CD4-positive, alpha-beta T cell treated with Interleukin-15 for 1 hour (primary cell): ENCODE data around the gene TMPRSS7.

Experiments
- DNase-seq: peaks from one replicate; pipeline ENCODE4 v3.0.0-alpha.2; 2020

The TMPRSS7 gene

GRCh38 chr3:112104774-112105173, 70.2 kb downstream of the TMPRSS7 start:
- DNase-seq = no peak

DNA sequence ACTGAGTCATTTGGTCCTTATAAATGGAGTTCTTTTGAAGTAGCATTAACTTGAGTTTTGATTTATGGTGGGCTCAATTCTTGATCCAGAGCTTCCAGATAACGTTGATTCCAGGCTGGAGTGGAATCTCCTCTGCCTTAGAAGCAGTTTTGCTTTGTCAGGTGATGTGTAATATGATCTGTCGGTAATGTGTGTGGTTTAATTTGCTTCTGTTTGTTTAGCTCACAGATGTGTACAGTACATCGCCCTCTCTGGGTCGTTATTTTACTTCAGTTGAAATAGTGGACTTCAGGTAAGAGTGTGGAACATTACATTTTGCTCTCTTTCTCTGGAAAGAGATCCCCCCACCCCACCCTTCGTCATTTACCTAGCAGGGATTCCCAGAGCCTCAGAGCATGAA, 74.8 kb downstream of the TMPRSS7 start:
- no peak for DNase-seq

- DNase-seq = peak; percentile 76
These were observed 77.4 kb downstream of the TMPRSS7 start for GRCh38 chr3:112111785-112112402.

- no peak for DNase-seq
These were observed 80.1 kb downstream of the TMPRSS7 start for GRCh38 chr3:112114576-112115160.

DNA sequence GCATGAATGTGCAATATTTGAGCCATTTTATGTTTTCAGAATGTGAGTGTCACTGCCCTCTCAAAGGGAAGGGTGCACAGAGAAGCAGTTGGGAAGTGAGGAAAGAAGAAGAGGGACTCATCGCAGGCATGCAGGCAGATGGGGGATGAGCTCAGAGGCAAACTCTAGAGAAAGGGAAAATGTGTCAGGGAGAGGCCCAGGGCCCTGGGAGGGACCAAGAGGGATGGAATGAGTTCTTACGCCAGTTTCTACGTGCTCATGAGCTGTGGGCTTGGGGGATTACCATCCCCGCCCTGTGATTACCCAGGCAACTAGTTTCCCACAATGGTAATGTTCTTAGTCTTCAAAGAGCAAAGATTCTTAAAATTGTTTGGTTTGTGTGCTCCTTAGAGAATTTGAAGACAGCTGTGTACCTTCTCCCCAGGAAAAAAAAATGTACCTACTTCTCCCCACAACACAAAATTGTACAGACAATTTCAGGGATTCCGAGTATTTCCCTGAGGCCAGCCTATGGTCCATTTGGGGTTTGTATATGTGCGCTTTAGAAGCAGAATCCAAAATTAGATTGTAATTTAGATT, 80.7 kb downstream of the TMPRSS7 start:
- DNase-seq = no peak

DNA sequence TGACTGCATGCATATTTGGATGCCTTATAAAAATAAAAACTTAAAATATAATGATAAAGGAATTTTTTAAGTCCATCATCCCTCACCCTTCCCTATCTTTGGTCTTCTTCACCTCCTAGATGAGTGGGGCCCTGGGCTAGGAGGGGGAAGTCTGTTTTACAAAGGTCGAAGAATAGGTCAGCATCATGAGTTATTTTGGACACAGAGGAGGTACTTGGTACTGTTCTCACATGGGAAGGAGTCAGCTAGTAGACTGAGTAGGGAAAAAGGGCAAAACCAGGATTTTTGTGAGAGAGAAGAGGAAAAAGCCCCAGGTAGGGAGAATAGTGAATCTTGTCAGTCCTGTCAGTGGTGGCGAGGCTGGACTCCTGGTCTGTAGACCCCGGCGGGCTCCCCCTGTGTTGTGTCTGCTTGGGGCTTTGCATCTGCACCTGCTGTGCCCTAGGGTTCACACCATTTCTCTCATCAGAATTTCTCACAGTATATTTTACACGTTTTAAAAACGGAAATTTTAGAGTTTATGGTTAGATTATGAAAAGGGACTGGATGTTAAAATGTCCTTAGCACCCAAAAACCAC, 81.4 kb downstream of the TMPRSS7 start:
- DNase-seq = no peak

GRCh38 chr3:112116748-112117186, 82.2 kb downstream of the TMPRSS7 start:
- no peak for DNase-seq

GRCh38 chr3:112117415-112117814, 82.9 kb downstream of the TMPRSS7 start:
- DNase-seq = no peak

DNA sequence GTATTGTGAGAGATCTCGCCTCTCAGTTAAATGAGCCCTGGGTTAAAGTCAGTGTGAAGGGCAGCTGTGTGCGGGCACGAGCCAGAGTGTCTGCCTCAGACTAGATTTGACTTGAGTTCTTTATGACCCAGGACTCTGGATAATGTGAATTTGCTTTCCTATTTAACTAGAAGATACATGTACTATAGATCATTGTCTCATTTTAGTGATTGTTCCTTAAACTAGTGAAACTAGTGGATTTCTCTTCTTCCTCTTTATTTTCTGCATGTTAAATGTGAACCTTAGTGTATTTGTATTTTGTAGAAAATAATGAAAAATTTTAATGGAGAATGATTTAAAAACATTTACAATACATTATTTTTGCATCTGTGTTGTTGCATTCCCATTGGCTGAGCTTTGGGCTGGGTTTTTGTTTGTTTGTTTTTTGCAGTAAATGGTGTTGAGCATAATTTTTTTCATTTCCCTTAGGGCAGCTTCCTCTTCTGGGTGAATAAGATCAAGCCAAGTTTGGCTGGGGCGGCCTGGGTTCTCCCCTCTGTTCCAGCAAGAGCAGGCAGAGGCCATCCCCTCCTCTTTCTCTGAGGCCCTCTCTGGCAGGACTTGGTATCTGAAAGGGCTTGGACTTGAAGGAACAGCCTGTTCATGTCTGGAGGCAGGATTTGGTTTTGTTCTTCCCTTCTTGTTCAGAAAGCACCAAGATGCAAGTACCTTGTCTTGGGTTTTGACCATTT, 83.5 kb downstream of the TMPRSS7 start:
- peak; percentile 55 for DNase-seq

- DNase-seq = no peak
These were observed 85.7 kb downstream of the TMPRSS7 start for GRCh38 chr3:112119962-112120836.

DNA sequence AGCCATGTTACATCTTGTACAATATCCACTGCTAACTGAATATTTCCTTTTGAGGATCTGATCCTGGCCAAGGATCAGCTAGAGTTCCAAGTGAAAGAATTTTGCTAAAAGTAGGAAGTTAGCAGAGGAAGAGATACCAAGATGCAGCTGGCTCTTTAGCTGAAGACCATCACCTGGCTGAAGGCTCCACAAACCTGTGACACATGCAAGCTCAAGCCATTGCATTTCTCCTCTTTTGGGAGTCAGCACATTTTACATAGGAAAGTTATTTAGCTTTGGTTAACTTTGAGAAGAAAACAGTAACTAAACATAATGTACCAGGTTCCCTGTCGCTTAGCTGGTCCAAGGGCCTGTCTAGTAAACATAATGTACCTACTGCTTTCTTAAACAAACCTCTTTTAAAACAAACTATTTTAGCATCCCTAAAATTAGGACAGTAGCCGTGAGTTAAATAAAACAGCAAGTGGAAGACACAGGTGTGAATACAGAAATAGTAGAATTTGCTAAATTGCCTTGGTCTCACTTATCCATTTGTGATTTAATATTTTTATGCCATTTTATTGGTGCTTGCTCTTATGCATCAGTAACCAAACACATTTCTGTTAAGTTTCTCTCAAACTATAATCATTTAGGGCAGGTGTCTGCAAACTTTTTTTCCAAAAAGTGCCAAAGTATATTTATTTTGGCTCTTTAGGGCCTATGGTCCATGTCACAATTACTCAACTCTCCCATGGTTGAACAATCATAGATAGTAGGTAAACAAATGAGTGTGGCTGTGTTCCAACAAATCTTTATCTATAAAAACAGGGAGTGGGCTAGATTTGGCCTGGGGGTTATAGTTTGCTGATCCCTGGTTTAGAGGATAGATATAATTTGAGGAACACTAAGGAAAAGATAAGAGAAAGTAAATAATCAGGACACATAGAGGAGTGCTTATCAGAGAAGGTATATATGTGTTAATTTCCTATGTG, 87.3 kb downstream of the TMPRSS7 start:
- no peak for DNase-seq

GRCh38 chr3:112122870-112123269, 88.3 kb downstream of the TMPRSS7 start:
- DNase-seq = no peak

- no peak for DNase-seq
These were observed 89.0 kb downstream of the TMPRSS7 start for GRCh38 chr3:112123548-112123947.

DNA sequence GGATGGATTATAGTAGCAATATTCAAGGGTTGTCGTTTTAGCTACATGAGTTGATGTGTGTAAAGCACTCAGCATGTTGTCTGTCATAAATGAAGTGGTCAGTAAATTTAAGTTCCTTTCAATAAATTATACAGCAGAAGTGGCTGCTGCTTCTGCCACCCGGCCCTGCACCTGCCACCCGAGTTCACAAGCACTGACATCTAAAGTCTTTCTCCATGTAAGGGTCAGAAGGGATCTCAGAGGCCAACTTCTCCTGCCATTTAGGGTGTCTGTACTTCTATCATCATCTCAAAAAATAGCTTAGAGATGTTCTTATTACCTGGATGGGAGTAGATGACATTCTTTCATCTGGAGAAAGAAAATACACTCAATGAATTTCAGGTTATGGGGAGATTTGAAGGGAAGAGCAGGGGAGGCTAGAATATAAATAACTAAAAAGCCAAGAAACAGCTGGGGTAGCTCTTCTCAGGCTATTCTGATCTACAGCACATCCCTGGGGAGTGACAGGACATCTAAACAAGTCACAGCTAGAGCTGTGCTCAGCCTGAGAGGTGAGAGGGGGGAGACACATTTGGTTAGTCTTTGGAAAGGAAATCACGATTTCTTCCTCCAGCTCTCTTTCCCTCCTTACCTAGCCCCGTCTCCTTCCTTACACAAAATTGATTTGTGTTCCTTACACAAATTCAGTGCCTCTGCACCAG, 90.5 kb downstream of the TMPRSS7 start:
- no peak for DNase-seq

DNA sequence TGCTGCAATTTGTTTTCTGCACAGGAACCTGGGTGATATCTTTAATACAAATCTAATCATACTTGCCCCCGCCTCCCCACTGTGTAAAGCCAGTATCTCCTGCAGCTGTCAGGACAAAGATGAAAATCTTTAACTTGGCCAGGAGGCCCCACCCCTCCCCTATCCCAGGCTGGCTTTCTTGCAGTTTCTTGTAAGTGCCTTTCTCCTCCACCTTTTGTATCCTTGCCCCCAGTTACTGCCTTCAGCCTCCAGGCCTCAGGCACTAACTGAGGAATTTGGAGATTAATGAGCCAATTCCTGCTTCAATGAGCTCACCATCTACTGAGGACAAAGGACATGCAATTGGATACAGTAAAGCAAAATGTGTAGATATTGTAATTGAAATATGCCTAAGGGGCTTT, 92.0 kb downstream of the TMPRSS7 start:
- no peak for DNase-seq

DNA sequence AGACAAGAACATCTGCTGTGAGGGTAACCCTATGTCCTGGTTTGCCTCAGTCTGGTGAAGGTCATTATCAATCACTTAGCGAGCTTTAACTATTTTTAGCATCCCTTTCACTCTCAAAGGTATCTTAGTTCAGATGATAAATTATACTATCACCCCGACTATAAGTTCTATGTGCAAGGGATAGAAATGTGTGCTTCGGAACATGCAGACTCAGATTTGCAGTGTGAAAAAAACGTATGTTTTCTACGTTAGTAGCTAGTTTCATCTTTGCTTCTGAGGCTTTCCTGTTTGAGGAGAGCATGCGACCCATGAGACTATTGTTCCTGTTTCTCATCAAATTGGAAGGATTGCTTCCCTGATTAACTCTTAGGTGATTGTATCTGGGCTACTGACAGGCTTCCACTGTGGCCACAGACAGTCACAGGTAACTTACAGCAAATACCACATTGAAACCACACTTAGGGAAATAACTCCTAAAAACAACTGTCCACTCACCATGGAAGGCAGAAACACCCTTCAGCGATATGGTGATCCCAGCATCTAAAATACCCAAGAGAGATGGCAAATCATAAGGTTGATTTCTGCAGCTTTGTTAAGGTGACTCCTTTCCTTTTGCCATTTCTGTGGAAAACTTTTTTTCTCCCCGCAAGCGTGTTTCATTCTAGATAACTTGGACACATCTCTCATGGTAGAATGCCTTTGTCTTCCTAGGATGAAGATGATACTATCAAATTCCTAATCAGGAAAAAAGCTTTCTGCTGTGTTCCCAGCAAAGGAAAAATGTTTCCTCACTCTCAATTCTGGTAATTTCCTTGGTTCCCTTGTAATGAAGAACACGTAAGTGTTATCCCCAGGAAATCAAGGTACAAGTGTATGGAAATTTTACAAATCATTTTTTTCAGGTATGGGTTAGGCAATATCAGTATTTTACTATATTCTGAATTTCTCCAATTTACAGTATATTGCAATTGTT, 93.3 kb downstream of the TMPRSS7 start:
- no peak for DNase-seq

DNA sequence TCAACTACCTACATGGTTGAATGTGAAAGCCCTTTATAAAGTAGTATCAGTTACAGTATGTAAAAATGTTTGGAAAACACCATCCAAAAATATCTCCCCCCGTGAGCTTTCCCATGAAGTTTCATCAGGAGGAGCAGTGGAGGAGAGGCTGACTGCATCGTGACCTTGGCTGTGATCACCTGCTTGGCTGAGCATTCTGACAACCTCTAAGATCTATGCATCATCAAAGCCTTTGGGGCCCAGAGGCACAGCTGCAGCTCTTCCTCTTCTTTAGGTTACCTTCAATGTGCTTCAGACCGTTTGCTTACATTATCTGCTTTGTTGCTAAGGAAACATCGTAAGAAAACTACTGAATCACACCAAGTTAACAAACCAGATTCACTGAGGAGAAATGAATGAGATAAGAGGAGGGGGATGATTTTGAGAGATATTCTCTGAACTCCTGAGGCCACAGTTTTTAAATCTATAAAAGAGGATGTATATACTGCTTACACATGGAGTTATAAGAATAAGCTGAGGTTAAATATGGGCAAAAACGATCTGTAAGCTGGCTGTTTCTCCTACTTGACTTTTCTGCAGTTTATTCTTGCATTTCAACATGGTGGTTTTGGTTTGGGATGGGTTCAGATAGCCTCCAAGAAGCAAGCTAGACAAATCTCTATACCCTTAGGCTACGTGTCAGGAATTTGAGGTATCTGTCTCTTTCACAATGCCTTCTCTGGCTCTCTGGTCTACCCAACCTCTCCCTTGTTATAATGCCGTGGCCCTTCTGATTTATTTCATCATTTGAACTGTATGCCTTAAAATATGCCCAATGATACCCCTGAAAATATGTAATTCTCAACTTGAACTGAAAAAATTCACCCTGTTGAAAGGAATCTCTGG, 94.5 kb downstream of the TMPRSS7 start:
- peak; percentile 83 for DNase-seq

DNA sequence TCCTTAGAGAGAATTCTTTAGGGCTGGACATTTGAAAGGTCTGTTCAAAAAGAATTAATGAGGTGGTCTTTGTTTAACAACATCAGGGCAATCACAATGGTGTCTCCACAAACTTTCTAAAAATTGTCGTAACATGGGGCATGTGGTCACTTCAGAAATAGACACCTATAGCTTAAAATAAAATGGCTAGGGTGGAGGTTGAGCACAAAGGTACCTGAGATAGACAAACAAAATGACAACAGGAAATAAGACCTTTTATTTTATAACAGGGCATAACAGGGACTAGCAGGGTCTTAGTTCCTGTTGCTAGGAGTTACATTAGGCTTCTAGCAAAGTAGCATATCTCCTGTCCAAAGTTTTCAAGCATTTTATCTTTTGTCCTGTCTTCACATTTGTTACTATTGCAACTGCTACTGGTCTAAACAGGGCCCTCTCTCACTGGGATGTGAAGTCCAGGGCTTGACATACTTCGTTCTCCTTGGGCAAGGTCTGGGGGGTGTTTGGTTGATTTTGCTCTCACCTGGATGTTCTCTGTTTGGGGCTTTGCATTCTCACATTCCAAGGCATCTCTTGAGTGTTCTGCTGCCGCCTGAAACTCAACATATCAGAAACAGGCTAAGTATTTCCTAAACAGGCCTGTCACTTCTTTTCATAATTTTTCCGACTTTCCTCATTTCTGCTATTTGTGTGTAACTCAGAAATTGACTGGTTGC, 95.5 kb downstream of the TMPRSS7 start:
- no peak for DNase-seq
